ENCODE results near the gene TBC1D9B.
A peak's percentile ranks its signal among the peaks of the same experiment; 100 is the strongest.

Gene TBC1D9B

GRCh38 chr5:179906795-179907555 lies 722 bp downstream of the TBC1D9B start:
- peak; percentile 58 for DNase-seq

- no peak for DNase-seq
Measured at GRCh38 chr5:179906294-179906794, 1.4 kb downstream of the TBC1D9B start.

DNA sequence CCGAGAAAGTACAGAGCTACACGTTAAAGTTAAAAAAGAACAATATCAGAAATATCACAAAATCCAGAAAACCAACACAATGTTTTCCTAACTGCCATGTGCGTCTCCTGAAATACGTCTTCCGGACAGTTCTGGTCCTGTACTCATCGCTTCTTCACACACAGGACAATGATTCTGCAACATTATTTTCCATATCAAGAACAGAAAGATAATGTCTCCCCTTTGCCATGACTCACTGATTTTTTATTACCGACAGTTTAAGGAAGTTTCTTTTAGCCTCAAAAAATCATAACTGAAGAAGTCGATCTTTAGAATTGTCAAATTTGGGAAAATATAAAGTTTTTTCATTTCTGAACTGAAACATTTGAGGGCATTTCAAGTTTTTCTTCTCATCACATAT lies 2.5 kb downstream of the TBC1D9B start:
- DNase-seq, result no peak

DNA sequence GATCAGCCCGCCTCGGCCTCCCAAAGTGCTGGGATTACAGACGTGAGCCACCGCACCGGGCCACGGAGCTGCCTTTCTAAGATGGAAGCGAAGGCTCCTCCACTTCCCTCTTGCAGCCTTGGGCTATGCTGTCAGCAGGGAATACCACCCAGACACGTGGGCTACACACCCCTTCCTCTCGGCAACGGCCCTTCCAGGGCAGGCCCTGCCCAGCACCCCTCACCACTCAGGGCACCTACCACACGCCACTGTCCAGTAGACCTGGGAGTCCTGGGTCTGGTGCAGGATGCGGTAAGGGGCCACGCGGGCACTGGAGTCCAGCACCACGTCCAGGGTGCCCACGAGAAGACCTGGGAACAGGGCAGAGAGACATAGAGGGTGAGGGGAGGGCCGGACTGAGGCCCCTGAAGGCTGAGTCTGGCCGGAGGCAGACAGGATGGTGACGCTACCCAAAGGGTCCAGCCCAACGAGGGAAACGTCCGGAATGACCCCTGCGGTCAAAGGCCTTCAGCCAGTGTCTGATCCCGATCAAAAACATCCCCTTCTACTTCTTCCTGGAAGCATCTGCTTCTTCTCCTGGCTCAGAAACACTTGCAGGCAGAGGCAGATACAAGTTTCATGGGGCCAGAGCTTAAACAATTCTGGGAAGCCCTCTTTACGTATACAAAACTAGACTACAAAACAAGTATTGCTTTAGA lies 3.1 kb downstream of the TBC1D9B start:
- no peak for DNase-seq

- no peak for DNase-seq
Measured at GRCh38 chr5:179902763-179903158, 4.9 kb downstream of the TBC1D9B start.

GRCh38 chr5:179901915-179902762 lies 5.6 kb downstream of the TBC1D9B start:
- DNase-seq, result no peak

DNA sequence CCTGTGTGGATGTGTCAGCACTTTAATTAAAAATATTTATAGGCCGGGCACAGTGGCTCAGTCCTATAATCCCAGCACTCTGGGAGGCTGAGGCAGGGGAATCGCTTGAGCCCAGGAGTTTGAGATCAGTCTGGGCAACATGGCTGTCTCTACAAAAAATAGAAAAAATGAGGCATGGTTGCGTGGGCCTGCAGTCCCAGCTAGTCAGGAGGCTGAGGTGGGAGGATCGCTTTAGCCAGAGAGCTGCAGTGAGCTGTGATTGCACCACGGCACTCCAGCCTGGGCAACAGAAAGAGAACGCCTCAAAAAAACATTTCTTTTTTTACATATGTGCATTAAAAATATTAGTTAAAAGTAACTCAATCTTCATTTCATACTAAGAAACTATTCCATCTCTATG lies 6.2 kb downstream of the TBC1D9B start:
- no peak for DNase-seq

DNA sequence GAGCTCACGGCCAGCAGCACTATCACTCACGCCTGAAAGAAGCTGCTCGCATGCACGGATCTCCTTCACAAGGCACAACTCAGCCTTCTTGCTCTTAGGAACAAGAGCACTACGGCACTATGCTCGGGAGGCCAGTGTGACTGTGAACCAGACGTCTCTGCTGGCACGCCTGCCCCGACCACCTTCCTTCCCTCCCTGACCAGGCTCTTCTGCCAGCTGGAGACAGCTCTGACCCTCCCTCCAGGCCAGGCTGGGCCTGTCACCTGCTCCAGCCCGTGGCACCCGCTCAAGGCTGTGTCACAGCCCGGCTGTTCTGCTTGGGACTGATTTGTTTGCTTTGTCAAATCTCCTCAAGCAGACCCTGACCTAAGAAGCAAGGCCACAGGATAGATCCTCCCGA lies 7.0 kb downstream of the TBC1D9B start:
- DNase-seq, result no peak

DNA sequence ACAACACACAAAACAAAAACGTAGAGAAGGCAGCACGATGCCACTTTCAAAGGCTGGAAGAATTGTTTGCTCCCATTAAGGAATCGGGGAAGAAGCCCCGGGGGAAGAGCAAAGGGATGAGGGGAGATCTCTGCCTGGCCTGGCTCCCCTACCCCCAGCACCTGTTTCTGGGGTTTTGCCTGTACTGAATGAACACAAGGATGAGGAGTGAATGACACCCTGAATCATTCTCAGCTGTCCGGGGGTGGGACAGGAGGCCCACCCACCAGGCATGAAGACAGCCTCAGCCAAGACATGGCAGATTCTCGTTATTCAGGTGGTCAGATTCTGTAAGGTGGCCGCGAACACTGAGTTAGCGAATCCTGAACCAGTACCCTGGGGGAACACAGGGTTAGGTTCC lies 7.5 kb downstream of the TBC1D9B start:
- no peak for DNase-seq

DNA sequence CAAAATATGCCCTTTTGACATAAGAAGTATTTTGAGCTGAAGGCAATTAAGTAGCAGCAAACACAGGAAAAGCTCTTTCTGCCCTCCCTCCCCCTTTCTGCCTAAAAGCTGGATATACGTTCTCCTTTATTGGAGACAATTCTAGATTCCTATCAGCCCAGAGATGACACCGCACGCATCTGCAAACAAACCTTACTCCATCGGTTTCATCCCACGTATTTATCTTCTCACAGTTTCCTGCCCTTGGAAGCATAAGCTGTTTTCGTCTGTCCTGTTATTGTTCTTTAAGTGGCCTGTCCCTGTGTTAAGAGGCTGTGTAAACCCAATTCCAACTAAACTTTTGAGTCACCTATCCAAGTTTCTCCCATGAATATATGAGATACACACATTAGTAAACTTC lies 11.8 kb downstream of the TBC1D9B start:
- no peak for DNase-seq

DNA sequence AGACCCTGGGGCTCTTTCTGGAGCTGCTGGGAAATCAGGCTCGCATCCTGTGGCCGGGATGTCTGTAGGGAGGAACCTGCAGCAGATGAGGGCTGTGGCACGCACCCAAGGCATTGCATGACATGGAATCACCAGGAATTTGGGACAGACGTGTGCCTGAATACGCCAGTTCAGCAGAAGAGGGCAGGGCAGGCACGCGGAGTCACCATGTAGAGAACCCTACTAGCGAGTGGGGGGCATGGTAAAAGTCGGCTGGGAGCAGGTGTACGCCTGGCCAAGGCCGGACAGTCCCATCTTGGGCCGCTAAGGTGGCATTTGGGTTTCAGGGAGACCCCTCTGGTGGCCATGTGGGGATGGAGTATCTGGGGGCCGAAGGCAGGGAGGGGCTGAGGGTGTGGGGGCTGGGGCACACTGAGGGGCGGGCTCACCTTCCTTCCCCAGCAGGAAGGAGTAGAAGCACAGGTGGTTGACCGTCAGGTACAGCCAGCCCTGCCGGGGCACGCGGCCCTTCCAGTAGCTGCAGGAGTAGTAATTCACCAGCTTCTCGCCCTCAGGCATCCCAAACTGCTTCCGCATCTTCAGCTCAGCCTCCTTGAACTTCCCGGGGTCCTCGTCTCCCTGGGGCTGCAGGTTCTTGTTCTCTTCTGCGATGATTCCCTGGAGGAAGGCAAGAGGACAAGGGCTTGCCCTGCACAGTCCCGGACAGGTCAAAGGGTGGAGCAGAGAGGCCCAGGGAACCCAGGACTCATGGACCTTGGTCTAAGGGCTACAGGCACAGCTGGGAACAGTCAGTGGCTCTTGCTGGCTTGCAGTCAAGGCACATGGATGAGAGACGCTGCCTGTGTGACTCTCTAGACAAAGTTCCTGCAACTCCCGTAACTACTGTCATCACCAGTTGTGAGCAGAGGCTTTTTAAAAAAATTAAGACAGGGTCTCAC lies 13.5 kb downstream of the TBC1D9B start:
- no peak for DNase-seq

- no peak for DNase-seq
Measured at GRCh38 chr5:179893076-179893957, 14.4 kb downstream of the TBC1D9B start.

- no peak for DNase-seq
Measured at GRCh38 chr5:179892255-179892654, 15.4 kb downstream of the TBC1D9B start.

DNA sequence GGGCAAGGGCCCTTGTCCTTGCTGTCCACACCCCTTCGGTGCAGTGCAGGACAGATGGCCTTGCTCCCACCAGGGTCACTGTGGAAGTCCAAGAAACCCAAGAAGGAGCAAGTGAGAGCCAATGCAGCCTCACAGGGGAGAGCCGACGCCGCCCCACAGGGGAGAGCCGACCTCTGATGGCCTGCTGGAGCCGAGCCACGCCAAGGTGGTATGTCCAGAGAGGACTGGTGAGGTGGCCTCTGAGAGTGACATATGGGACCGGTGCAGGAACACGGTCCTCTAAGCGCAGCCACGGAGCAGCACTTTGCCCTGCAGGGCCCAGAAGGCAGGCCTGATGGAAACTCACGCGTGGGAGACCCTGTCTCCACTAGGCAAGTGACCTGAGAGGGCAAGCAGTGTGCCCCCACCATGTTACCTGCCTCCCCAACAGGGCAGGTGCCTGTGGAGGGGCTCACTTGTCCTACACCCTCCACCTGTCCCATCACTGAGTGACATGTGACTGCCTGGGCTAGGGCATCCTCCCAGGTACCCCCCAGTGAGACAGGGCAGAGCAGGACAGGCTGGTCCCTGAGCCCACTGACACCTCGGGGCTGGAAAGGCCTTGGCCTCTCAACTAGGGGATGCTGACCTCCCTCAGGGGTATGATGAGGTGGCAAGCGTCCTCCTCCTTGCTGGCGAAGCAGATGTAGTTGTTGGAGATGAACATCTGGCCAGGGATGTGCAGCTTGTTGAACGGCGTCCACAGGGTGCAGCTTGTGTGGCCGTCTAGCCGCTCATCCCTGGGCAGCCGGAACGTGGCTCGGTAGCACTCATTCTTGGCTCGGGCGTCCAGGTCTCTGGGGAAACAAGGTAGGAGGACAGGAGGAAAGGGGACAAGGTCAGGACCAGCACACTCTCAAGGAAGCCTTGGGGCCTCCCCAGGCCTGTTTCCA lies 16.7 kb downstream of the TBC1D9B start:
- no peak for DNase-seq

- no peak for DNase-seq
Measured at GRCh38 chr5:179889885-179890284, 17.8 kb downstream of the TBC1D9B start.

DNA sequence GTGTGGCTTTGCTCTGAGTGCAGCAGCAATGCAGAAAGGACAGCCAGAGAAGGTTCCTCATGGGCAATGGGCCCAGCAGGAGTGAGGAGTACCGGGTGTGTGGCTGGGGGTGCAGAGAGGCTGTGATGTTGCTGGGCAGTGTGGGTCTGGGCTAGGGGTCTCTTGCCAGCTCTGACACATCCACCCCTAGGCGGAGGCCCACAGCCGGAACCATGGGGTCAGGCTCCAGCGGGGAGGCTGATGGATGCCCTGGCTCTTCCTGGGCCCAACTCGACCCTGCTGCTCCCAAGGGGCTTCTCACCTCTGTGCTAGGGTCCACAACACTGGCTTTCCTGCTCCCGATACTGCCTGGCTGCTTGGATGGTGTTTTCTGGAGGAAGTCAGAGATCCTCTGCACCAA lies 19.9 kb downstream of the TBC1D9B start:
- DNase-seq, result no peak

GRCh38 chr5:179887095-179887494 lies 20.6 kb downstream of the TBC1D9B start:
- DNase-seq, result no peak

- no peak for DNase-seq
Measured at GRCh38 chr5:179886190-179886911, 21.3 kb downstream of the TBC1D9B start.

DNA sequence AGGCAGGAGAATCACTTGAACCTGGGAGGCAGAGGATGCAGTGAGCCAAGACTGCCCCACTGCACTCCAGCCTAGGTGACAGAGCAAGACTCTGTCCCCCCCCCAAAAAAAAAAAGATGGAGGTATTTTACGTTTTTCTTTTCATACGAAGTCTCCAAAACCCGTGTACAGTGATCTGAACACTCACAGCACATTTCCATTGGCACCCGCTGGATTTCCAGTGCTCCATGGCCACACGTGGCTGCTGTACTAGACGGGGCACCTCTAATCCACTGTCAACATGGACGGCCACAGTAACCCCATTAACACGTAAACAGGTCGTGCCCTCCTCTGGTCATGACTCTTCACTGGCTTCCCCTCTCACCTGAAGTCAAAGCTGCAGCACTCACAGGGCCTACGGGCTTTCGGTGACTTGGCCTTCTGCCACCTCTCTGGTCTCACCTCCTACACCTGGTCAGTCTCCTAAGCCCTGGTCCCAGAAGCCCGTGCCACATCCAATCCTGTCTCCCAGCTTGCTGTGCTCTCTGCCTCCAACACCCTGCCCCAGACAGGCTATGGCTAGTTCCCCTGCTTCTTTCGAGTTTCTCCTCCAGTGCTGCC lies 22.1 kb downstream of the TBC1D9B start:
- no peak for DNase-seq

Measured in DMS53 (cell line).